ENCODE data around the gene PHACTR3.

Gene PHACTR3

DNA sequence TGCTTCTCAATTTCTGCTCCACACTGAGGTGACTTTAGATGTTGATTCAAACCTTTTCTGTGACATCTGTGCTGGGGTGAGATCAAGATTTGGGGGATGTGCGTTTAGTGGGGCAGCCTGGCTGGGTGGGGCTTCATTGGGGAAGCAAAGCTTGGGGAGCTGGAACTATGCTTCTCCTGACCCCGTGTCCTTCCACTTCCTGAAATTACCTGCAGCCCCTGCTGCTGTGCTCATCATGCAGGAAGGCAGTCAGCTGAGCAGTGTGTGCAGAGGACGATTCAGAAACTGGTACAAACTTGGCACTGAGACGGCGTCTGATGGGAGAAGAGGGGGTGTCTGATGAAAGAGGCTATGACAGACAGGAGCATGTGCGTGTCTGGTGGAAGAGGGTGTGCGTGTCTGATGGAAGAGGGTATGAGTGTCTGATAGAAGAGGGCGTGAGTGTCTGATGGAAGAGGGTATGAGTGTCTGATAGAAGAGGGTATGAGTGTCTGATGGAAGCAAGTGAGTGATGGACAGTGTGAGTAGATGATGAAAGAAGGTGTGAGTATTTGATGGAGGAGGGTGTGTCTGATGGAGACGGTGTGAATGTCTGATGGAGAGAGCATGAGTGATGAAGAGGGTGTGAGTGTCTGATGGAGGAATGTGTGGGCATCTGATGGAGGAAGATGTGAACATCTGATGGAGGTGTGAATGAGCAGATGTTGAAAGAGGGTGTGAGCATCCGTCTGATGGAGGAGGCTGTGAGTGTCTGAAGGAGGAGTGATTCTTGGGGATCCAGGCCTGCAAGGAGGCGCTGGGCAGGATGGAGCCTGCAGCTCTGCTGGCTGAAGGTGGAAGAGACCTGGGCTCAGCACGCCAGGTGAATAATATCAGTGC lies 225.7 kb downstream of the PHACTR3 start:
- Histone ChIP-seq H3K27me3 (ENCODE audit: insufficient read depth, low read length) (no peaks in the 10 kb centered on the region), H2AFZ (ENCODE audit: insufficient read depth, low read length, poor library complexity) (no peak overlapping the region), H3K79me1 (ENCODE audit: low read length) (no peaks in the 10 kb centered on the region), H3K9me3 (ENCODE audit: insufficient read depth, low read depth, low read length) (peaks cover 7% of the 10 kb centered on the region), H2AK5ac (ENCODE audit: low read length) (no peak overlapping the region), H3K4ac (ENCODE audit: low read depth, low read length) (no peak overlapping the region), H3K27ac (ENCODE audit: low read depth, low read length) (no peak overlapping the region), H3K36me3 (ENCODE audit: control insufficient read depth in 1 of 2, insufficient read depth in 2 of 2, low read length in 2 of 2) (no peaks in the 10 kb centered on the region), H3K9ac (ENCODE audit: low read length) (no peak overlapping the region), H2BK12ac (ENCODE audit: low read length) (no peak overlapping the region), H3K18ac (ENCODE audit: low read length) (no peak overlapping the region), H3K4me1 (ENCODE audit: control insufficient read depth in 1 of 2, insufficient read depth in 2 of 2, low read length in 2 of 2) (peaks cover 5 to 10% of the 10 kb centered on the region in 2 experiments), H4K91ac (ENCODE audit: low read depth, low read length) (no peak overlapping the region), H3K4me3 (ENCODE audit: low read depth, low read length) (no peak overlapping the region), H2BK5ac (ENCODE audit: low read depth, low read length, poor library complexity) (no peak overlapping the region), H2BK120ac (ENCODE audit: insufficient read depth, low read length, poor library complexity) (no peak overlapping the region), H3K23ac (ENCODE audit: low read length) (no peak overlapping the region), H3K79me2 (ENCODE audit: control insufficient read depth, insufficient read depth, low read length, poor library complexity) (no peaks in the 10 kb centered on the region), H3K4me2 (ENCODE audit: low read length) (no peak overlapping the region), H4K12ac (ENCODE audit: low read depth, low read length) (no peak overlapping the region), H4K8ac (ENCODE audit: low read depth, low read length) (no peak overlapping the region), H3K14ac (ENCODE audit: low read length) (no peak overlapping the region)
- DNase-seq = no peak
- WGBS (ENCODE audit: extremely low coverage, insufficient coverage, insufficient read length) = 100% methylated on average over 1 of the region's 12 CpGs

DNA sequence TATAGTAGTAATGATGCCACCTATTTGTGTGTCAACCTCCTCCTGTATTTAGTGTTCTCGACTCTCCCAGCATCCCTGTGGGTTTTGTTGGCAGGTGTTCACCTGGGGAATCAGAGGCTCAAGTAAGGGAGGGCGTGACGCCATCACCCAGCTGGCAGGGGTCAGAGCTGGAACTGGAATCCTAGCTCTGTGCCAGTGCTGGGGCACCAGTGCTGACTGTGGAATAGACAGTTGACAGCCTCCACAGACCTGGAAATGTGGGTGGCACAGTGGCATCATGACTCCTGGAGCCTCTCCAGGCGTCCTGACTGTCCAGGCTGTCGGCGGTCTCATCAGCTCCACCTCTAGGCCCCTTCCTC lies 226.3 kb downstream of the PHACTR3 start:
- Histone ChIP-seq H3K27me3 (ENCODE audit: insufficient read depth, low read length) (no peaks in the 10 kb centered on the region), H2BK120ac (ENCODE audit: insufficient read depth, low read length, poor library complexity) (no peak overlapping the region), H4K91ac (ENCODE audit: low read depth, low read length) (no peak overlapping the region)

DNA sequence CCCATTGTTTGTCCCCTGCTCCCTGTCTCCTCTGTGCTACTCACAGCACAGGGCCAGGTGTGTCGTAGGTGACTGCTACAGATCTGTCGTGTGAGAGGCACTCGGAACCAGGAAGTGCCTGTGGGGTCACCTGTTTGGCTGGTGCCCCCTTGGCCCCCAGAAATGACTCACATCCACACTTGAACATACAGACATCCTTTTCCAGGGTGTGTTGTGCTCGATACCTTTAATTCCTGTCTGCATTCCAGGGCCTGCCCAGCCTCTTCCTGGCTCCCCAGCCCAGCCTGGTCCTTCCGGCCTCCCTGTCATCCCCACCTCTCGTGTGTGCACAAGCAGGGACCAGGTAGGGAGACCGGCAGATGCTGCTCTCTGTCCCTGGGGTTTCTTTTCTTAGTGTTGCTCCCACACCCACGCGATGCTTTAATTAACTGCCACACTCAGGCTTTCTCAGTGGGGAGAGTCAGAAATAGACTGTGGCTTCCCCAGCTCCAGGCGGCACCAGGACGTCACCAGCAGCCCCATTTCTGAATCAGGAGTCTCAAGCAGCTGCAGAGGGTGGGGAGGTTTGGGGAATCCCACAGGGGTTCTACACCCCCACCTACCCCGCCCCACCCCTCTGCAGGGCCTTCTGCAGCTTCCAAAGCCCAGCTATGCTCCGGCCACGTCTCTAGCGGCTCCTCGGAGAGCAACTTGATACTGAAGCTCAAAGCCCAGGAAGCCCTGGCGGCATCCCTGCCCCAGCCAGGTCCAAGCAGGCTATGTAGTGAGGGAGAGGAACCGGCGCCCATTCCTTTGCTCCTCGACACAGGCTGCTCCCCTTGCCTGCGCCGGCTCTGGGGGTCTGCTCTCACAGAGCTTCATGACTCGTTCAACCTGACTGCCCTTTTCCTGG lies 226.9 kb downstream of the PHACTR3 start:
- H4K8ac ChIP-seq (ENCODE audit: low read depth, low read length) = no peak overlapping the region
- H4K91ac ChIP-seq (ENCODE audit: low read depth, low read length) = no peak overlapping the region
- no peak overlapping the region for H2BK5ac ChIP-seq (ENCODE audit: low read depth, low read length, poor library complexity)
- no peaks in the 10 kb centered on the region for H3K79me2 ChIP-seq (ENCODE audit: control insufficient read depth, insufficient read depth, low read length, poor library complexity)
- no CpG with 5 or more reads among the region's 23 CpGs for WGBS (ENCODE audit: extremely low coverage, insufficient coverage, insufficient read length)
- H3K4me1 ChIP-seq (ENCODE audit: control insufficient read depth in 1 of 2, insufficient read depth in 2 of 2, low read length in 2 of 2) = peaks cover 5 to 10% of the 10 kb centered on the region in 2 experiments
- H3K27ac ChIP-seq (ENCODE audit: low read depth, low read length) = no peak overlapping the region
- H3K4me3 ChIP-seq (ENCODE audit: low read depth, low read length) = no peak overlapping the region
- no peak overlapping the region for H2AK5ac ChIP-seq (ENCODE audit: low read length)
- peaks cover 7% of the 10 kb centered on the region for H3K9me3 ChIP-seq (ENCODE audit: insufficient read depth, low read depth, low read length)
- DNase-seq = no peak
- no peaks in the 10 kb centered on the region for H3K36me3 ChIP-seq (ENCODE audit: control insufficient read depth in 1 of 2, insufficient read depth in 2 of 2, low read length in 2 of 2)
- H3K4ac ChIP-seq (ENCODE audit: low read depth, low read length) = no peak overlapping the region
- no peak overlapping the region for H3K23ac ChIP-seq (ENCODE audit: low read length)
- H4K12ac ChIP-seq (ENCODE audit: low read depth, low read length) = no peak overlapping the region
- no peak overlapping the region for H3K9ac ChIP-seq (ENCODE audit: low read length)
- H2BK12ac ChIP-seq (ENCODE audit: low read length) = no peak overlapping the region
- H3K79me1 ChIP-seq (ENCODE audit: low read length) = no peaks in the 10 kb centered on the region
- H2AFZ ChIP-seq (ENCODE audit: insufficient read depth, low read length, poor library complexity) = no peak overlapping the region
- H2BK120ac ChIP-seq (ENCODE audit: insufficient read depth, low read length, poor library complexity) = no peak overlapping the region
- no peaks in the 10 kb centered on the region for H3K27me3 ChIP-seq (ENCODE audit: insufficient read depth, low read length)
- H3K18ac ChIP-seq (ENCODE audit: low read length) = no peak overlapping the region
- no peak overlapping the region for H3K14ac ChIP-seq (ENCODE audit: low read length)
- H3K4me2 ChIP-seq (ENCODE audit: low read length) = no peak overlapping the region

More for the DNA sequence above, 226.3 kb downstream of the PHACTR3 start:
- Histone ChIP-seq H2BK5ac (ENCODE audit: low read depth, low read length, poor library complexity) (no peak overlapping the region), H3K79me2 (ENCODE audit: control insufficient read depth, insufficient read depth, low read length, poor library complexity) (no peaks in the 10 kb centered on the region), H4K12ac (ENCODE audit: low read depth, low read length) (no peak overlapping the region), H3K4me1 (ENCODE audit: control insufficient read depth in 1 of 2, insufficient read depth in 2 of 2, low read length in 2 of 2) (peaks cover 5 to 10% of the 10 kb centered on the region in 2 experiments), H2AK5ac (ENCODE audit: low read length) (no peak overlapping the region), H3K27ac (ENCODE audit: low read depth, low read length) (no peak overlapping the region), H3K23ac (ENCODE audit: low read length) (no peak overlapping the region), H4K8ac (ENCODE audit: low read depth, low read length) (no peak overlapping the region), H3K9me3 (ENCODE audit: insufficient read depth, low read depth, low read length) (peaks cover 7% of the 10 kb centered on the region), H3K4ac (ENCODE audit: low read depth, low read length) (no peak overlapping the region), H3K14ac (ENCODE audit: low read length) (no peak overlapping the region), H2AFZ (ENCODE audit: insufficient read depth, low read length, poor library complexity) (no peak overlapping the region), H3K79me1 (ENCODE audit: low read length) (no peaks in the 10 kb centered on the region), H3K36me3 (ENCODE audit: control insufficient read depth in 1 of 2, insufficient read depth in 2 of 2, low read length in 2 of 2) (no peaks in the 10 kb centered on the region), H3K9ac (ENCODE audit: low read length) (no peak overlapping the region), H3K18ac (ENCODE audit: low read length) (no peak overlapping the region), H3K4me2 (ENCODE audit: low read length) (no peak overlapping the region), H3K4me3 (ENCODE audit: low read depth, low read length) (no peak overlapping the region), H2BK12ac (ENCODE audit: low read length) (no peak overlapping the region)
- DNase-seq = no peak
- no CpG with 5 or more reads among the region's 6 CpGs for WGBS (ENCODE audit: extremely low coverage, insufficient coverage, insufficient read length)

DNA sequence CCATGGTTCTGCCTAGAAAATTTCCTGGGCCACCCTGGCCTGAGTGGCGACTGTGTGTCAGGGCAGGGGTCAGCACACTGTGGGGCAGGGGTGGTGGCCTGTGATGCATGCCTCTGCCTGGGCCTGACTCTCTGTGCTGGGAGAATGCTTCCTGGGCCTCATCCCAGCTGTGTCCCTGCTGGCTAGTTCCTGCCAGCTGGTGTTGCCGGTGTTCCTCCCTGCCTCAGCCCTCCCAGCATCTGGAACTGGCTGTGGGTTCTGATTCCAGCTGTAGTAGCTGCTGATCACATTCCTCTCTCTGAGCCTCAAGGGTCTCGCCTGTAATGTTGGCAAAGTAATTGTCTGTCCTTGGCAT lies 227.6 kb downstream of the PHACTR3 start:
- Histone ChIP-seq H3K14ac (ENCODE audit: low read length) (no peak overlapping the region), H3K18ac (ENCODE audit: low read length) (no peak overlapping the region), H2BK5ac (ENCODE audit: low read depth, low read length, poor library complexity) (no peak overlapping the region), H2AFZ (ENCODE audit: insufficient read depth, low read length, poor library complexity) (no peak overlapping the region), H3K27ac (ENCODE audit: low read depth, low read length) (no peak overlapping the region), H3K23ac (ENCODE audit: low read length) (no peak overlapping the region), H3K9me3 (ENCODE audit: insufficient read depth, low read depth, low read length) (peaks cover 6% of the 10 kb centered on the region), H4K12ac (ENCODE audit: low read depth, low read length) (no peak overlapping the region), H3K36me3 (ENCODE audit: control insufficient read depth in 1 of 2, insufficient read depth in 2 of 2, low read length in 2 of 2) (no peaks in the 10 kb centered on the region), H2BK120ac (ENCODE audit: insufficient read depth, low read length, poor library complexity) (no peak overlapping the region), H3K4me1 (ENCODE audit: control insufficient read depth in 1 of 2, insufficient read depth in 2 of 2, low read length in 2 of 2) (peaks cover 5 to 10% of the 10 kb centered on the region in 2 experiments), H3K79me1 (ENCODE audit: low read length) (no peaks in the 10 kb centered on the region), H4K8ac (ENCODE audit: low read depth, low read length) (no peak overlapping the region), H3K9ac (ENCODE audit: low read length) (no peak overlapping the region), H3K27me3 (ENCODE audit: insufficient read depth, low read length) (no peaks in the 10 kb centered on the region), H4K91ac (ENCODE audit: low read depth, low read length) (no peak overlapping the region), H2BK12ac (ENCODE audit: low read length) (no peak overlapping the region), H2AK5ac (ENCODE audit: low read length) (no peak overlapping the region), H3K4me2 (ENCODE audit: low read length) (no peak overlapping the region), H3K4me3 (ENCODE audit: low read depth, low read length) (no peak overlapping the region), H3K4ac (ENCODE audit: low read depth, low read length) (no peak overlapping the region), H3K79me2 (ENCODE audit: control insufficient read depth, insufficient read depth, low read length, poor library complexity) (no peaks in the 10 kb centered on the region)
- no CpG with 5 or more reads among the region's 3 CpGs for WGBS (ENCODE audit: extremely low coverage, insufficient coverage, insufficient read length)
- no peak for DNase-seq
